ENCODE results near the gene SGTA. TPM values are rescaled to one million over a fixed set of nuclear protein-coding genes. Genes with fewer than 3 reads are reported as not detected.
"Not testable (repeated sequence)": the region's sequence is repeated elsewhere in the genome, so short reads cannot be mapped to it uniquely, and the experiment has no call there.

Gene SGTA
- total and polyA plus RNA-seq, 2 of the 13 experiments (the other 11 are each of a cell fraction or from before 2014, with no cell fraction given): 43.9 to 47.4 TPM

DNA sequence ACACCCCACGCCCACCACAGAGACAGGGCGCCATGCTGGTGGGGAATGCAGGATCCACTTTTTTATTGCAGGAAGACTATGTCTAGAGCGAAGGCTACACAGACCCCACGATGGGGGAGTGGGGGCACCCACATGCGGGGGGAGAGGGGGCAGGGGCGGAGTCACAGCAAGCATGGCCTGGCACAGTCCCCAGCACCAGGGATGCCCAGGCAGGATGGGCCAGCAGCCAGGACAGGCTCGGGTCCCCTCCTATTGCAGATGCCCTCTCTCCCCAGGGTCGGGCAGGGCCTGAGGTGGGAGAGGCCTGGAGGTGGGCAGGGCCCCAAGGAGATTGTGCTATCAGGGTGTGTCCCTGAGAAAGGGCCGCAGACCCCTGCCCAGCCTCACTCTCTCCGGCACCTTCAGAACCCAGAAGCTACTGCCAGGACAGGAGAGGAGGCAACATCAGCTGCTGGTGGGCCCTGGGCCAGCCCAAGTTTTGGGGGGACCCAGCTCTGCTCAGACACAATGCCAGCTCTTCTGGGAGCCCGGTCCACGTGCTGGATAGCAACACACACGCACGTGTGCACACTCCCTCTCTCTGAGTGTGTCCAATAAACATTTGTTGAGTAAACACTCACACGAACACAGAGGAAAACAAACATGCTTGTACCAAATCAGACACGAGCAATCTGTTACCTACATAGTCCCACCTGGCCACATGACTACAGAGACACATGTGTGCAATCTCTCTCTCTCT lies 68.4 kb downstream of the SGTA start:
- H2AFZ ChIP-seq (ENCODE audit: low read length): no peak overlapping the region
- no peak overlapping the region for H3K4me3 ChIP-seq (replicated peaks in 1 of 3; ENCODE audit: insufficient read depth in 1 of 3, low read depth in 2 of 3, low read length in 3 of 3)
- H4K20me1 ChIP-seq (ENCODE audit: insufficient read depth, low read length): no peaks in the 10 kb centered on the region
- intact Hi-C loops (cut with micrococcal nuclease; ENCODE audit: unreplicated experiment): no loop called here
- TF ChIP-seq TARDBP (CRISPR knock-in tag; IDR thresholded peaks at IDR 0.05): no peak
- no peak for TF ChIP-seq FOXP1 (IDR thresholded peaks at IDR 0.05)
- peak; percentile 14; the same call in 1 of the 2 replicates for TF ChIP-seq FOXP1 (CRISPR knock-in tag; IDR thresholded peaks at IDR 0.05)
- TF ChIP-seq MNT (IDR thresholded peaks at IDR 0.05): peak; percentile 54; the same call in 1 of the 2 replicates
- BruUV-seq (replicated peaks): no TSS peak
- H3K79me2 ChIP-seq (ENCODE audit: insufficient read depth, low read length): no peaks in the 10 kb centered on the region
- H3K36me3 ChIP-seq (replicated peaks in 1 of 2; ENCODE audit: control insufficient read depth in 1 of 2, insufficient read depth in 2 of 2, low read length in 2 of 2): no peaks in the 10 kb centered on the region
- H3K9ac ChIP-seq (ENCODE audit: insufficient read depth, low read depth, low read length): no peak overlapping the region
- ATAC-seq (no peak), FAIRE-seq (no peak), DNase-seq (ENCODE audit: low spot score) (no peak)
- 21% methylated on average over 14 of the region's 16 CpGs for WGBS (ENCODE audit: low lambda C conversion rate)
- no peak overlapping the region for H3K4me2 ChIP-seq (ENCODE audit: low read depth, low read length)
- H3K9me3 ChIP-seq (ENCODE audit: low read length): peaks cover 8% of the 10 kb centered on the region
- H3K27me3 ChIP-seq (ENCODE audit: control insufficient read depth in 1 of 2, insufficient read depth in 2 of 2, low read length in 2 of 2): peaks cover 1 to 36% of the 10 kb centered on the region in 2 experiments; a peak in 3 of 5 replicates
- H3K4me1 ChIP-seq (ENCODE audit: insufficient read depth, low read length): 0 out of 2 replicates have a peak, but pooled peaks cover under 1% of the 10 kb centered on the region
- in situ Hi-C loops (cut with HindIII; ENCODE audit: extremely low pct_ligation_motif_present, low pct_unique_long_range_greater_than_20kb): no loop called here
- no peak overlapping the region for H3K27ac ChIP-seq (ENCODE audit: extremely low read length, insufficient read depth, low read length)
- ChIA-PET POLR2A (no interaction called here), CTCF (ENCODE audit: low intra/inter-chr PET ratio, low total read pairs) (no interaction called here)

GRCh38 chr19:2714102-2714501 lies 69.0 kb downstream of the SGTA start:
- H2AFZ ChIP-seq (ENCODE audit: low read length); intact Hi-C loops (cut with micrococcal nuclease; ENCODE audit: unreplicated experiment); H3K4me2 ChIP-seq (ENCODE audit: low read depth, low read length); H3K4me1 ChIP-seq (ENCODE audit: insufficient read depth, low read length); in situ Hi-C loops (cut with HindIII; ENCODE audit: extremely low pct_ligation_motif_present, low pct_unique_long_range_greater_than_20kb); H4K20me1 ChIP-seq (ENCODE audit: insufficient read depth, low read length); DNase-seq (ENCODE audit: low spot score); H3K79me2 ChIP-seq (ENCODE audit: insufficient read depth, low read length); POLR2A ChIA-PET; ATAC-seq; H3K36me3 ChIP-seq (replicated peaks in 1 of 2; ENCODE audit: control insufficient read depth in 1 of 2, insufficient read depth in 2 of 2, low read length in 2 of 2); FAIRE-seq; H3K27ac ChIP-seq (ENCODE audit: extremely low read length, insufficient read depth, low read length); CTCF ChIA-PET (ENCODE audit: low intra/inter-chr PET ratio, low total read pairs); BruUV-seq (replicated peaks); H3K4me3 ChIP-seq (replicated peaks in 1 of 3; ENCODE audit: insufficient read depth in 1 of 3, low read depth in 2 of 3, low read length in 3 of 3); H3K9me3 ChIP-seq (ENCODE audit: low read length); H3K9ac ChIP-seq (ENCODE audit: insufficient read depth, low read depth, low read length): not testable (repeated sequence)
- H3K27me3 ChIP-seq (ENCODE audit: control insufficient read depth in 1 of 2, insufficient read depth in 2 of 2, low read length in 2 of 2): peaks cover 1 to 32% of the 10 kb centered on the region in 2 experiments; a peak in 3 of 5 replicates
- 8% methylated on average over 1 of the region's 1 CpG for whole genome bisulfite sequencing (ENCODE audit: low lambda C conversion rate)

DNA sequence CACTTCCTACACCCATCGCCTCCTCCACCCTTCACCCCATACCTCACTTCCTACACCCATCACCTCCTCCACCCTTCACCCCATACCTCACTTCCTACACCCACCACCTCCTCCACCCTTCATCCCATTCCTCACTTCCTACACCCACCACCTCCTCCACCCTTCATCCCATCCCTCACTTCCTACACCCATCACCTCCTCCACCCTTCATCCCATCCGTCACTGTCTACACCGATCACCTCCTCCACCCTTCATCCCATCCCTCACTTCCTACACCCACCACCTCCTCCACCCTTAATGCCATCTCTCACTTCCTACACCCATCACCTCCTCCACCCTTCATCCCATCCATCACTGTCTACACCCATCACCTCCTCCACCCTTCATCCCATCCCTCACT lies 69.9 kb downstream of the SGTA start:
- H3K4me2 ChIP-seq (ENCODE audit: low read depth, low read length); intact Hi-C loops (cut with micrococcal nuclease; ENCODE audit: unreplicated experiment); ATAC-seq; H3K9me3 ChIP-seq (ENCODE audit: low read length); H3K4me1 ChIP-seq (ENCODE audit: insufficient read depth, low read length); FAIRE-seq; BruUV-seq (replicated peaks); H2AFZ ChIP-seq (ENCODE audit: low read length); POLR2A ChIA-PET; H4K20me1 ChIP-seq (ENCODE audit: insufficient read depth, low read length); in situ Hi-C loops (cut with HindIII; ENCODE audit: extremely low pct_ligation_motif_present, low pct_unique_long_range_greater_than_20kb); CTCF ChIA-PET (ENCODE audit: low intra/inter-chr PET ratio, low total read pairs); H3K36me3 ChIP-seq (replicated peaks in 1 of 2; ENCODE audit: control insufficient read depth in 1 of 2, insufficient read depth in 2 of 2, low read length in 2 of 2); DNase-seq (ENCODE audit: low spot score); H3K27ac ChIP-seq (ENCODE audit: extremely low read length, insufficient read depth, low read length); H3K9ac ChIP-seq (ENCODE audit: insufficient read depth, low read depth, low read length); H3K79me2 ChIP-seq (ENCODE audit: insufficient read depth, low read length); H3K4me3 ChIP-seq (replicated peaks in 1 of 3; ENCODE audit: insufficient read depth in 1 of 3, low read depth in 2 of 3, low read length in 3 of 3): not testable (repeated sequence)
- WGBS (ENCODE audit: low lambda C conversion rate): 51% methylated on average over 3 of the region's 3 CpGs
- peaks cover 0 to 30% of the 10 kb centered on the region in 2 experiments; a peak in 2 of 5 replicates for H3K27me3 ChIP-seq (ENCODE audit: control insufficient read depth in 1 of 2, insufficient read depth in 2 of 2, low read length in 2 of 2)

Measured in HepG2 (cell line).